HL-60 (cell line): Measurements from ENCODE around the gene HOATZ.

Experiments
- DNase-seq, 2 experiments: peaks; one replicate each; pipeline ENCODE4 v3.0.0-alpha.2; 2010 to 2020; ENCODE audit warnings: low read depth in 1 of 2, low spot score in 1 of 2
- H3K27ac ChIP-seq: fragments of 250-450 bp; sonication (Bioruptor Pico); replicated peaks from 2 replicates; pipeline ENCODE4 v1.5.1; 2020; ENCODE audit warnings: mild to moderate bottlenecking, moderate library complexity
- H3K27me3 ChIP-seq: fragments of 250-450 bp; sonication (Bioruptor Pico); 2 replicates; pipeline ENCODE4 v1.5.1; 2021; ENCODE audit warnings: mild to moderate bottlenecking, moderate library complexity; ENCODE audit not compliant: insufficient read depth, poor library complexity, severe bottlenecking
- H3K4me3 ChIP-seq: replicated peaks from 2 replicates; pipeline ENCODE4 v1.5.1; 2011; ENCODE audit warnings: mild to moderate bottlenecking, control low read depth, low read length; ENCODE audit not compliant: insufficient read depth
- GABPA ChIP-seq: IDR thresholded peaks from 2 replicates; pipeline ENCODE4 v1.6.1; 2012; ENCODE audit warnings: low read depth
- POLR2AphosphoS5 ChIP-seq: IDR thresholded peaks from 2 replicates; pipeline ENCODE4 v1.6.1; 2012; ENCODE audit warnings: low read depth
- SPI1 ChIP-seq: IDR thresholded peaks from 2 replicates; pipeline ENCODE4 v1.6.1; 2012; ENCODE audit warnings: low read depth, mild to moderate bottlenecking, borderline replicate concordance
- TF ChIP-seq, protein P1 (sequence below): IDR thresholded peaks from 2 replicates; pipeline ENCODE4 v1.6.1; 2012; ENCODE audit warnings: low read depth; ENCODE audit not compliant: insufficient replicate concordance
- TF ChIP-seq, protein P2 (sequence below): IDR thresholded peaks from one replicate; pipeline ENCODE4 v1.5.1; 2011; ENCODE audit warnings: low read length, control low read depth, inconsistent platforms; ENCODE audit not compliant: insufficient read depth

Gene HOATZ

DNA sequence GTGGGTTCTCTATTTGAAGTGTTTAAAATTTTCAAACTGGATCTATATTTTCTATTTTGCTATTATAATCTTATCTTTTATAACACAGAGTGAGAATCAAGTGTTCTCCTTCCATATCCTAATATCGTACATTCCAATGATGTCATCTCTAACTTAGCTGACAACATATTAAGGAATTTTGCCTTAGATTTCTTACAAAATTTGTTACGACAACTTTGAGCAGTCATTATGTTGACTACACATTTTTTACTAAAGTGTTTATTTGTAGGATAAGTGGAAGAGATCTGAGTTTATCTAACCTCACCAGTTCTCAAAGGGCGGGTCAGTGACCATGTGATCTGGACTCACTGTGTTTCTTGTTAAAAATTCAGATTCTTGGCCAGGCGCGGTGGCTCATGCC lies 15.1 kb upstream of the HOATZ start:
- TF ChIP-seq POLR2AphosphoS5 (no peak), SPI1 (no peak)
- TF ChIP-seq, protein P1, sequence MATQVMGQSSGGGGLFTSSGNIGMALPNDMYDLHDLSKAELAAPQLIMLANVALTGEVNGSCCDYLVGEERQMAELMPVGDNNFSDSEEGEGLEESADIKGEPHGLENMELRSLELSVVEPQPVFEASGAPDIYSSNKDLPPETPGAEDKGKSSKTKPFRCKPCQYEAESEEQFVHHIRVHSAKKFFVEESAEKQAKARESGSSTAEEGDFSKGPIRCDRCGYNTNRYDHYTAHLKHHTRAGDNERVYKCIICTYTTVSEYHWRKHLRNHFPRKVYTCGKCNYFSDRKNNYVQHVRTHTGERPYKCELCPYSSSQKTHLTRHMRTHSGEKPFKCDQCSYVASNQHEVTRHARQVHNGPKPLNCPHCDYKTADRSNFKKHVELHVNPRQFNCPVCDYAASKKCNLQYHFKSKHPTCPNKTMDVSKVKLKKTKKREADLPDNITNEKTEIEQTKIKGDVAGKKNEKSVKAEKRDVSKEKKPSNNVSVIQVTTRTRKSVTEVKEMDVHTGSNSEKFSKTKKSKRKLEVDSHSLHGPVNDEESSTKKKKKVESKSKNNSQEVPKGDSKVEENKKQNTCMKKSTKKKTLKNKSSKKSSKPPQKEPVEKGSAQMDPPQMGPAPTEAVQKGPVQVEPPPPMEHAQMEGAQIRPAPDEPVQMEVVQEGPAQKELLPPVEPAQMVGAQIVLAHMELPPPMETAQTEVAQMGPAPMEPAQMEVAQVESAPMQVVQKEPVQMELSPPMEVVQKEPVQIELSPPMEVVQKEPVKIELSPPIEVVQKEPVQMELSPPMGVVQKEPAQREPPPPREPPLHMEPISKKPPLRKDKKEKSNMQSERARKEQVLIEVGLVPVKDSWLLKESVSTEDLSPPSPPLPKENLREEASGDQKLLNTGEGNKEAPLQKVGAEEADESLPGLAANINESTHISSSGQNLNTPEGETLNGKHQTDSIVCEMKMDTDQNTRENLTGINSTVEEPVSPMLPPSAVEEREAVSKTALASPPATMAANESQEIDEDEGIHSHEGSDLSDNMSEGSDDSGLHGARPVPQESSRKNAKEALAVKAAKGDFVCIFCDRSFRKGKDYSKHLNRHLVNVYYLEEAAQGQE = no peak
- Histone ChIP-seq H3K27me3 (peaks cover 15% of the 10 kb centered on the region), H3K4me3 (no peak overlapping the region), H3K27ac (no peak overlapping the region)
- no peak for DNase-seq

GRCh38 chr11:111500481-111500880 lies 14.1 kb upstream of the HOATZ start:
- peaks cover 15% of the 10 kb centered on the region for H3K27me3 ChIP-seq
- no peak for DNase-seq

DNA sequence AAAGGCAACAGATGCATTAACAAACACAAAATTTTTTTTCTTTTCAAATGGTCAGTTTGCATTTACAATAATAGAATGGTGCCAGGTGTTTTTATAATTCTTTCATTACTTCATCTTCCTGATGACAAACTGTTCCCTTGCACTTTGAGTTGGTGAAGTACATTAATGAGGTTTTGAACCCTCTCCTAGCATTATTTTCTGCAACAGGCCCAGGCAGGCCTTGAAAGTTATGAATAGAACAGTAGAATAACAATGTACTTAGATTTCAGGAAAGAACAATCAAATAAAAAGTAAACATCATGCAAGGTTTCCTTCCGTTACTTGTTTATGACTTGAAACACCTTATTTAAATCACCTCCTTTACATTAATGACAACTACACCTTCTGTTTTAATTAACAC lies 12.0 kb upstream of the HOATZ start:
- no peak overlapping the region for H3K4me3 ChIP-seq
- TF ChIP-seq SPI1 (no peak), GABPA (no peak), POLR2AphosphoS5 (no peak)
- TF ChIP-seq, protein P1 = no peak
- TF ChIP-seq, protein P2, sequence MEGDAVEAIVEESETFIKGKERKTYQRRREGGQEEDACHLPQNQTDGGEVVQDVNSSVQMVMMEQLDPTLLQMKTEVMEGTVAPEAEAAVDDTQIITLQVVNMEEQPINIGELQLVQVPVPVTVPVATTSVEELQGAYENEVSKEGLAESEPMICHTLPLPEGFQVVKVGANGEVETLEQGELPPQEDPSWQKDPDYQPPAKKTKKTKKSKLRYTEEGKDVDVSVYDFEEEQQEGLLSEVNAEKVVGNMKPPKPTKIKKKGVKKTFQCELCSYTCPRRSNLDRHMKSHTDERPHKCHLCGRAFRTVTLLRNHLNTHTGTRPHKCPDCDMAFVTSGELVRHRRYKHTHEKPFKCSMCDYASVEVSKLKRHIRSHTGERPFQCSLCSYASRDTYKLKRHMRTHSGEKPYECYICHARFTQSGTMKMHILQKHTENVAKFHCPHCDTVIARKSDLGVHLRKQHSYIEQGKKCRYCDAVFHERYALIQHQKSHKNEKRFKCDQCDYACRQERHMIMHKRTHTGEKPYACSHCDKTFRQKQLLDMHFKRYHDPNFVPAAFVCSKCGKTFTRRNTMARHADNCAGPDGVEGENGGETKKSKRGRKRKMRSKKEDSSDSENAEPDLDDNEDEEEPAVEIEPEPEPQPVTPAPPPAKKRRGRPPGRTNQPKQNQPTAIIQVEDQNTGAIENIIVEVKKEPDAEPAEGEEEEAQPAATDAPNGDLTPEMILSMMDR = no peak
- H3K27me3 ChIP-seq = peaks cover 10% of the 10 kb centered on the region

More at GRCh38 chr11:111500481-111500880, 14.1 kb upstream of the HOATZ start:
- Histone ChIP-seq H3K27ac (no peak overlapping the region), H3K4me3 (no peak overlapping the region)
- TF ChIP-seq POLR2AphosphoS5 (no peak), SPI1 (no peak), GABPA (no peak)
- TF ChIP-seq, protein P2 = no peak
- TF ChIP-seq, protein P1 = no peak

GRCh38 chr11:111510311-111510710 lies 4.3 kb upstream of the HOATZ start:
- TF ChIP-seq, protein P2 = no peak
- TF ChIP-seq, protein P1 = no peak
- no peak for TF ChIP-seq POLR2AphosphoS5
- TF ChIP-seq SPI1 = no peak
- TF ChIP-seq GABPA = no peak
- H3K4me3 ChIP-seq = no peak overlapping the region
- H3K27ac ChIP-seq = no peak overlapping the region
- DNase-seq = no peak
- peaks cover 29% of the 10 kb centered on the region for H3K27me3 ChIP-seq

More for the DNA sequence above, 12.0 kb upstream of the HOATZ start:
- H3K27ac ChIP-seq = no peak overlapping the region
- DNase-seq = no peak
